Stimulated activated CD8-positive, alpha-beta memory T cell treated with anti-CD3 and anti-CD28 coated beads, Interleukin-15, amount 100 ng/mL, for 4 hours (primary cell): ENCODE data around the gene FSIP1.

Experiments
- DNase-seq, 2 donors: peaks; one replicate each; pipeline ENCODE4 v3.0.0-alpha.2; 2020; ENCODE audit warnings: low read depth in 2 of 2

Gene FSIP1

DNA sequence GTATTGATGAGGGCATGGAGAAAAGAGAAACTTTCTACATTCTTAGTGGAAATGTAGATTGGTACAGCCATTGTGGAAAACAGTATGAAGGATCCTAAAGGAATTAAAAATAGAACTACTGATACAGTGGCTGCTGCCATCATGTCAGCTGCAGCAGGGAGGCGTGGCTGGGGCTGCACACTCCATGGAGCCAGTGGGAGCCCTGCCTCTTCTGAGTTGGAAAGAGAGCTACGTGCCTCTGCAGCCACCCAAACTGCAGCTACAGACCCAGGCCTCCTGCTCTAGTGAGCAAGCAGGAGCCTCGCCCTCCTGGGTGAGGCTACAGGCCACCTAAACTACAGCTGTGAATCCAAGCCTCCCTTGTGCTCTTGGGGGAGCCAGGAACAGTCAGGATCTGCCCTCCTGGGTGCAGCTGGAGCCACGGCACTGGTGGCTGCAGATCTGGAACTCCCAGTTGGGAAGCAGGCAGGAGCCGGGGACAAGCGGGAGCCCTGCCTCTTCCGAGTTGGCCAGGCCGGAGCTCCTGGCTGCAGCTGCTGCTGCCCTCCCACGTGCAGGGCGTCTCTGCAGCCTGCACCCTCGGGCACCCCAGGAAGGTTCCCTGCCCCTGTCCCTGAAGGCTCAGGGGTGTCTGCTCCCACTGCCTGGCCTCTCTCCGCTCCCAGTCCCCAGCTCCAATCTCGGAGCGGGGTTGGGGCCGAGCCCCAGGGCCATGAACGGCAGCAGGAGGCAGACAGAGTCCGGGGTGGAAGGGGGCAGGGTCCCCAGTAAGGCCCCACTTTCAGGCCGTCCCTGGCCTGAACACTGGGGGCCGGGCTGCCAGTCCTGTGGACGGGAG, 137.3 kb downstream of the FSIP1 start:
- no peak for DNase-seq

- no peak for DNase-seq
These were observed 138.5 kb downstream of the FSIP1 start for GRCh38 chr15:39644136-39644535.

GRCh38 chr15:39643727-39644126, 138.9 kb downstream of the FSIP1 start:
- no peak for DNase-seq

DNA sequence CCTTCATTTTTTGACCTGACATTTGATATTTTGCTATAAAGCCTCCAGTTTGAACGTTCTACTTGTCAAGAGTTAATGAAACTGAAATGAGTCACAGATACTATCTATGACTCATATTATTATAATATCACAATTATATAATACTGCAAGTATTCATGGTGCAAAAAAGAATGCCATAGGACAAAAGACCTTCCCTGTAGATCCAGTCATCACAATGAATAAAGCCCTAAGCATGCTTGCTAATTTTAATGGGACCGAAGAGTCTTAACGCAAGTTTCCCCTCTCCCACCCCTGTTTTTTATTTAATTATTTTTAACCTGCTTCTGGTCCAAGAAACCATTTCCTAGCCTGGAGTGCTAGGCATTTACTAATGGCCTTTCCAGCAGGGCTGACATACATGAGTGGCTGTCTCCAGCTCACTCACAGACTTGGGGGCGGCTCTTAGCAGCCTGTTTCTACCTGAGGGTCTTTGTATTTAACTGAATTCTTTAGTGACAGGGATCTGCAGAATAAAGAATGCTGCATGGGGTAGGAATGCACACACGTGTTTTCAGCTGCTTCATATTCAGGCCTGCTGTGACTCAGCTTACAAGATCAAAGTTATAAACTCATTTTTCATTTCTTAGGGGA, 140.5 kb downstream of the FSIP1 start:
- no peak for DNase-seq

DNA sequence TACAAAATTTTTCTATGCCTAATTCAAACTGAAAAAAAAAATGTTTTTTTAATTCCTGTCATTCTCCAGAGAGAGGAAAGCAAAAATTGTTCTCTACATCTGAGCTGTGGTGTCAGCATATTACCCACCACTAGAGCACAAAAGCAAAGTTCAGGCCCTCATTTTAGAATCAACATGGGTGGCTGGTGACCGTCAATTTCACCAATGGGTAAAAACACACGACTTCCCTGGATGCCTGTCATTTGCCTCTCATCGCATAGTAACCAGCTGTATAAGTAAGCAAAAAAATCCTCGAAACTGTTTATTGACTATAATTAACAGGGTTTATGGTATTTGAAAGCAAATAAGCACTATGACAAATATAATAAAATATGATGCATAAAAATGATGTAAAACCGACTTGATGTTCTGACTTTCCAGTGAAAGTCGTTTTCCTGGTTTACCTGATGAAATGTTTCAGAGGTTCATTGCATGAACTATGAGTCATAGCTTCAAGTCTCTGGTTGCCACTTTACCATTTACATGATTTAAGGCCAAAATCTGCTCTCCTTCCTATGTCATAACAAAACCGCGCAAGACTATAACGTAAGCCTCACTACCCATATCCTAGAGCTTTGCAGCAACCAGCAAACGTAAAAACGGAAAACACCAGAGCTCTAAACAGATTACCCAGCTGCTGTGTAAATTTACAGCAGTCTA, 141.3 kb downstream of the FSIP1 start:
- no peak for DNase-seq

GRCh38 chr15:39640665-39641064, 142.0 kb downstream of the FSIP1 start:
- no peak for DNase-seq

GRCh38 chr15:39639037-39639436, 143.6 kb downstream of the FSIP1 start:
- DNase-seq, result no peak

DNA sequence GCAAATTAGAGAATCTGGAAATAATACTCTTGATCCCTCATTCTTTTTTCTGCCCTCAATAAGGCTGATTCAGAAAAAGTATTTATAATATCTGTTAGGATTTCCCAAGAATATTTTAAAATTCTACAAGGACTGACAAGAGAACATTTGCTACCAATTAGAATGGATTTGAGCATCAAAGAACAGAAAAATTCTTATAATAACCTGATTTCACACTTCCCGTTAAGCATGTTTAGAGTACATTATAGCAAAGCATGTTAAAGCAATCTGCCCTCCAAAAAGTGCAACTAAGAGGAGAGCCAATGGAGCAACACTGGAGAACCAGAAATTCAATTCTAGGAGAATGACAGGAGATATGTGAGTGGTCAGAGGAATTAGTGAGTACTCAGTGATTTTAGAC, 144.6 kb downstream of the FSIP1 start:
- no peak for DNase-seq

DNA sequence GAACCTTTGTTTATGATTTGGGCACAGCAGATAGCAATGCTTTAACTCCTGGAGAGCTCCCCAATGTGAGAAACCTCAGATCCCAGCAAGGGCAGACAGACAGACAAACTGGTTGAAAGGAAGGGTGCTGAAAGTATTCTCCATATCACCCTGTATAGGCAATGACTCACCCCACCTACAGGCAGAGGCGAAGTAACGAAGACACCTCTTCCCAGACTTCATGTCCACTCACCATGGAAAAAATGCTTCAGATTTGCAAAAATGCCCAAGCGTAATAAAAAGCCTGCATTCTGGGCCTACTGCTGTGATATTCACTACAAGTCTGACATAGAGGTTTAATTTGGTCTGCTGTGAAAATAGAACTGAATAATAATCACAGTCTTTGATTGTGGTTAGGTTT, 151.3 kb downstream of the FSIP1 start:
- no peak for DNase-seq

DNA sequence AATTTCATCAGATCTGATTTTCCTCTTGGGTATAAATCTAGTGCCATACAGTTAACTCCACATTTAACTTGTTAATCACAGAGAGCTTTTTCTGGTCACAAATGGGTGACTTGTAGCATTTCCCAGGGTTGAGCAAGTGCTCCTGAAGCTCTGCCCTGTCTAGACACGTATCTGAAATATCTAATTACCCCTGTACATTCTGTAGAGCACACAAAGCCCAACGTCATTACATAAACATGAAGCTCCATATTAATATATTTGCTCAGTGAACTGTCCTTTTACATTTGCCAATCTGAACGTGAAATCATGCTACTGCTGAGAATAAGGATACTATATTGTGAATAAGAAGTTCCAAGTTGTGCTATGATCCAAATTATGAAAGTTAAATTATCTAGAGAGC, 152.7 kb downstream of the FSIP1 start:
- no peak for DNase-seq

DNA sequence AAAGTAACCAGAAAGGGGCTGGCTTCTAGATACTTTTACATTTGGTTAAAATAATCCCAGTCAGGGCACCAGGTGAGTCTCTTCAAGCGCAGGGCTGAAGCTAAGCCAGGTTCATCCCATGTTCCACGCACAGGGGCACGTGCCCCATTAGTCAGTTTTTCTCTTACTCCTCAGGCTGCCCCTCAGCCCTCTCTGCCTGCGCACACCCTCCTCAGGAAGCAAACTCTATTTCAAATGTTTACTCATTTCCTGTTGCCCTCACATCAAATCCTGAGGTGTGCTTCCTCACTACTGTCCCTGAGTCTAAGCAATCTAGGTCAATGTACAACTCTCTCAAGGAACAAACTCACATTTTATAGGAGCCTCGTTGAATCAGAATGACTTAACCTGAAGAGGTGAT, 153.3 kb downstream of the FSIP1 start:
- DNase-seq, result peak; percentile 41 to 66

DNA sequence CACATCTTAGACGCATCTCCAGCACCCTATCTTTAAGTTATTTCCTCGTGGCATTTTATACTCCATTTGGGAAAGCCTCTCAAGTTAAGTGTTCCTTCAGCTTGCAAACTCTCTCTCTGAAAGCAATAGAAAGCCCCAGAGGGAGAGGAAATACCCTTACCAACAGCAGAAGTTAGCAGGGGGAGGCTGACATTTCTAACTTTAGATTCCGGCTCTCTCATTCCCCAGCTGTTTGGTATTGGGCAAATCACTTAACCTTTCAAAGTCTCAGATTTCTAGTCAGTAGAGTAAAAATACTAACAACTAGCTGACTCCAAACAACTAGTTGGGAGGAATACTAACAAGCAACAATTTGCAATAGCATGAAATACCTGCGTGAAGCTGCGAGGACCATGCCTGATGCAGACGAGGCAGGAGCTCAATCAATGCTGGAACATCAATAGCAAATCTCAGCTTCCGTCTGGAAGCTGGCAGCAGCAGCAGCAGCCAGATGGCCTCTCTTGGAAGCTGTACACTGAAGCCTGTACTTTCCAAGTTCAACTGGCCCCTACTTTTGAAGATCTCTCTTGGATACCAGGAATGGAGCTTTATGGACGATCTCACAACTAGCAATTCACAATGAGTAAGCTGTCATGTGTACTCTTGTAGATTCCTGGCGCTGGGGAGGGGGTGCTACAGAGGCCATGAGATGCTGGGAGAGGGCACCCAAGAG, 153.9 kb downstream of the FSIP1 start:
- no peak for DNase-seq

DNA sequence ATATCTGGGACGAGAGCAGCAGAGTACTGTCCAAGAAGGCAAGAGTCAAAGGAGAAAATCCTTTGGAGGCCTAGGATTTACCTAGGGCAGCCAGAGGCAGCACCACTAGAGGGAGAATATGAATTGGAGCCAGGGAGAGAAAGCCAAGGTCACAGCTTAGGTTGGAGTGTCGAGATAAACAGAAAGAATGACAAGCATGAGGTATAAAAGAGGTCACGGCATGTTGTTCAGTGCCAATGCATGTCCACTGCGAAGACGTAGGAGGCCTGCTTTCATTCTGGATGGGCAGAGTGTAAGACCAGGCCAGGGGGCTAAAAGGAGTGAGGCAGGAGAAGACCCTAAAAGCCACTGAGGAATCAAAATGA, 154.5 kb downstream of the FSIP1 start:
- no peak for DNase-seq

- DNase-seq, result no peak
These were observed 155.0 kb downstream of the FSIP1 start for GRCh38 chr15:39627451-39628143.

GRCh38 chr15:39625856-39626255, 156.8 kb downstream of the FSIP1 start:
- no peak for DNase-seq

DNA sequence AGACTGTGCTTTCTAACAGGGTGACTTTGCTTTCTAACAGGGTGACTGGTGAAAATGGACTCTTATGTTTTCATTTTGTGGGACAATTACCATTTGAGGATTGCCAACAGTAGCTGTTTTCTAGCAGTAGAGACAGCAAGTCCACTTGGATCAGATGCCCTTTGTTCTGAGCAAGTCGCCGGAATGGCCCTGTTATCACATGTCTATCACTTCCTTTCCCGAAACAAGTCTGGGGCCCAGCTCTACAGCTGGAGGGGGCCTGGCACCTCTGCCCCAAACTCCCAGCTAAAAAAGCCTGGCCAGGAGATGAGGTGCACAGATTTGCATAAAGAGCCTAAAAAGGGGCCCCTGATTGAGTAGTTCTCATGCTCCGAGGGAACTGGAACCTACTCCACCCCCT, 157.2 kb downstream of the FSIP1 start:
- DNase-seq, result no peak

GRCh38 chr15:39624806-39625205, 157.8 kb downstream of the FSIP1 start:
- peak; percentile 45 to 49 for DNase-seq

DNA sequence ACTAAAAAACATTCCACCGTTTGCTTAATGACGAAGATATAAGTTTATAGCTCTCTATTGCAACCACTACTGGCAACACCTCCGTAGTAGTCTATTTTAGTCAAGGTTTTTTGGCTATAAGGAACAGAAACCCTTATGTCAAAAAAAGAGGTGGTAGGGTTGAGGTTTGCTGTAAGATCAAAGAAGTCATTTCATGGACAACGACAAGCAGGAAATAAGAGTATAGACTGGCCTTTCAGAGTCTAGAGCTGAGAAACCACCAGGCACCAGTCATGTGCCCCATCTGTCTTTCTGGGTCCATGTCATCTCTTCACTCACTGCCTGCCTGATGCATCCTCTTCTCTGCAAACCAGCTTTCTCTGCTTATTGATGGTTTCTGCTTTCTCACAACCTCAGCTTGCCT, 159.1 kb downstream of the FSIP1 start:
- no peak for DNase-seq

- no peak for DNase-seq
These were observed 159.8 kb downstream of the FSIP1 start for GRCh38 chr15:39622660-39623516.

DNA sequence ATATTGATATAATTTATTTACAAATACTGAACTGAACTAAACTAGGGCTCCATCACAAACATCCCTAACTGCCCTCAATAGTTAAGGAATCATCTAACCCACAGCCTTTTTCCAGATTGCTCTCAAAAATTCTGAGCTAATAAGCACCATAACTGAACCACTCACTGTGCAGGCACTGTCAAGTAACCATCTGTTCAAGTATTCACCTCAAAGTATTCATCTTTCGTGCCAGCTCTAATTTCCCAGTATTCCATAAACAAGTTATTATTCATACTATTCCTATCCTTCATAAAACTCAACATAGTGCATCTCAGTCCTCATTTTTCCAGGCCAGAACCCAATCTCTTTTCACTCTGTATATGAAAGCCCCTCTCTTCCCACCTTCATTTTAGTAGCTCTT, 160.7 kb downstream of the FSIP1 start:
- no peak for DNase-seq

DNA sequence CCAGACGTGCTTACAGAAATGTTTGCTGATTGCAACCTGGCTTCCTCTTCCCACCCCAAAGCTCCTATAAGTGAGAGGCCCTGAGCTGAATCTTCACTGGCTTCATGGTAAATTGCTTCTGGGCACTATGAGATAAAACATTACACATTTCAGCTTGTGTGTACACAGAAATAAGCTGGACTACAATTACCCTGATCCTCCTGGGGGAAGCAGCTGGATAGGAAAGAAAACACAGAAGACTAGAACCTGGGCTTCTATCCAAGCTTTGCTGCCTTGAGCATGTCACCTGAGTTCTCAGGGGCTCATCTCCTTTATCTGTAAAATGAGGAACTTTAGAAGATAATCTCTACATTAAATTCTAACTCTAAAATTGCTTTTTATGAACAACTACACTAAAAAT, 161.4 kb downstream of the FSIP1 start:
- DNase-seq, result no peak
